ENCODE measurements around the gene CYP4A11. TPM values are rescaled to one million over a fixed set of nuclear protein-coding genes. Genes with fewer than 3 reads are reported as not detected.
"Not testable (repeated sequence)": the region's sequence is repeated elsewhere in the genome, so short reads cannot be mapped to it uniquely, and the experiment has no call there.

The CYP4A11 gene
- total RNA-seq, 5 donors from 2014 or later (not counting 1 experiment from before 2014, with no cell fraction given): 0.22 to 0.26 (median 0.23) TPM; not detected in 2

DNA sequence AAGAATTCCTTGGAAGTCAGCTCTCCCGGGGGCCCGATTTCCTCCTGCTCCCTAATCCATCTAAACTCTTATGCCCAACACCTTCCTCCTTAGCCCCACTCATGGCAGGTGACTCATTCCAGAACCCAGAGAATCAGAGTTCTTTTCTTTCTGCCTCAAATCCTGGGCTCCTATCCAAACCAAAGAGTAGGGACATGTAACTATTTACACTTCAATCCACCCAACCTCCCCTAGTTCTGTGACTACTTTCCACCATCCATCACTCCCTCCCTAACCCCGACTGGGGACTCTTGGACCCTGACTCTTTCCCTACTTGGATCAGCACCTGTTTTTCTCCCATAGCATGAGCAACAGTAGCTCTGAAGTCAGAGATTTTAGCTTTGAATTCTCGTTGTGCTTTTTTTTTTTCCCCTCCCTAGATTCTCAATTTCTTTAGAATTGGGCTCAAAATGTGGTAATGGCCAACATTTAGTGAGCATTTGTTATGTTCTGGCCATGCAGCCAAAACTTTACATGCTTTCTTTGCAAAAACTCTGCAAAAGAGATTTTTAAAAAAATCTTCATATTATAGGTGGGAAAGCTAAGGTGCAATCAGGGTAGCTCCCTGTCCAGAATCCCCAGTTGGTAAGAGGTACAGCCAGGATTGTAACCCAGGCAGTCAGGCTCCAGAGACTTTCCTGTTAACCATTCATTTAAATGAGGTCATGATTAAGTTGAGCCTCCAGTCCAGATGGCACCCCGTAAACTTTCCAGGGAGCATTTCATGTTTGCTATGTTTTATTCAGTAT, 7.5 kb upstream of the CYP4A11 start:
- Mint-ChIP-seq H3K9me3 (no peaks in the 10 kb centered on the region), H3K36me3 (no peaks in the 10 kb centered on the region), H3K27ac (no peak overlapping the region), H3K4me1 (no peaks in the 10 kb centered on the region), H3K4me3 (no peak overlapping the region), H3K27me3 (peaks cover 16 to 29% of the 10 kb centered on the region in 2 donors)
- no peak for ATAC-seq (replicated peaks in 1 of 4)
- Histone ChIP-seq H3K27me3 (replicated peaks in 1 of 2; ENCODE audit: control insufficient read depth in 2 of 2, extremely low read depth in 1 of 2, insufficient read depth in 2 of 2, low read length in 1 of 2) (peaks cover 0 to 3% of the 10 kb centered on the region in 2 experiments), H3K4me3 (ENCODE audit: control insufficient read depth in 1 of 2, extremely low read depth in 1 of 2, low read length in 1 of 2) (no peak overlapping the region), H3K4me1 (ENCODE audit: control insufficient read depth in 1 of 2, extremely low read depth in 1 of 2, insufficient read depth in 2 of 2, low read length in 2 of 2) (no peaks in the 10 kb centered on the region), H3K9me3 (no peaks in the 10 kb centered on the region), H3K36me3 (ENCODE audit: control insufficient read depth in 2 of 2, extremely low read depth in 1 of 2, insufficient read depth in 1 of 2, low read length in 1 of 2) (no peaks in the 10 kb centered on the region), H3K27ac (ENCODE audit: low read length) (no peak overlapping the region)
- ChIA-PET POLR2A (no interaction called here), CTCF (no interaction called here)
- WGBS (ENCODE audit: insufficient coverage): 86% methylated on average over 2 of the region's 5 CpGs
- no peak for DNase-seq

DNA sequence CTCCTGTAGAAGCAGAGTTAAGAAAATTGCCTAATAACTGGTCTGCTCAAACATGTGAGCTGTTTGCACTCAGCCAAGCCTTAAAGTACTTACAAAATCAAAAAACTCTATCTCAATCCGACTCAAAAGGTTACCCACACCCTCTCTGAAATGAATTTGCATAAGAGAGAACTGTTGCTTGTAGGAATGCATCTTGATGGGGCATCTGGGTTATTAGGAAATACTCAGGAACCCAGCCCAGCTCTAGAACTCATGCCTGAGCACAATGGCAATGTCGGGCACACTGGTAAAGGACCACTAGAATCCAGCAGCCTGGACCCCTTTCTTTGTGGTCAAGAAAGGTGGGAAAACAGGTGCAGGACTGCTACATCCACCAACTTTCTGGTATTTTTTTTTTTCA, 6.4 kb upstream of the CYP4A11 start:
- WGBS (ENCODE audit: insufficient coverage): no CpG with 5 or more reads among the region's 2 CpGs
- H3K4me3 ChIP-seq (ENCODE audit: control insufficient read depth in 1 of 2, extremely low read depth in 1 of 2, low read length in 1 of 2); H3K4me1 ChIP-seq (ENCODE audit: control insufficient read depth in 1 of 2, extremely low read depth in 1 of 2, insufficient read depth in 2 of 2, low read length in 2 of 2); ATAC-seq (replicated peaks in 1 of 4); H3K27me3 ChIP-seq (replicated peaks in 1 of 2; ENCODE audit: control insufficient read depth in 2 of 2, extremely low read depth in 1 of 2, insufficient read depth in 2 of 2, low read length in 1 of 2); H3K27ac ChIP-seq (ENCODE audit: low read length); H3K36me3 Mint-ChIP-seq; H3K4me3 Mint-ChIP-seq; H3K9me3 Mint-ChIP-seq; H3K4me1 Mint-ChIP-seq; POLR2A ChIA-PET; H3K9me3 ChIP-seq; H3K27ac Mint-ChIP-seq; DNase-seq; CTCF ChIA-PET; H3K36me3 ChIP-seq (ENCODE audit: control insufficient read depth in 2 of 2, extremely low read depth in 1 of 2, insufficient read depth in 1 of 2, low read length in 1 of 2): not testable (repeated sequence)
- H3K27me3 Mint-ChIP-seq: peaks cover 12 to 26% of the 10 kb centered on the region in 2 donors

DNA sequence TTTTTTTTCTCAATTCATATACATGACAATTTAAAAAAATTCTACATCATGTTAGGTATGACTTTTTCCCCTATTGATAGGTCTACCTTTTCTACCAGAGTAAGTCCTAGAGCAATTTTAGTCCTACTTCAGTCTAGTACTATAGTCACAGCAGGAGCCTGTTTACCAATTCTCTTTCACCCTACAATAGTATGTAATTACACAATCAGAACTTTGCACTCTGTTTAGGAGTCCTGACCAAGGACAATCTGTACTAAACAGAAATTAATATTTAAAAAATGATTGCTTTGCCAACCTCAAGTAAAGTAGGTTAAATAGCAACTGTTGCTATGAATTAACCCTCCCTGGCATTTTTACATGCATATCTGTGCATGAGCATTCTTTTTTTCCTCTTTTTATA, 810 bp upstream of the CYP4A11 start:
- Mint-ChIP-seq H3K27ac (no peak overlapping the region), H3K9me3 (no peaks in the 10 kb centered on the region), H3K4me3 (no peak overlapping the region), H3K4me1 (no peaks in the 10 kb centered on the region), H3K27me3 (peaks cover 10 to 16% of the 10 kb centered on the region in 2 donors), H3K36me3 (no peaks in the 10 kb centered on the region)
- Histone ChIP-seq H3K27me3 (replicated peaks in 1 of 2; ENCODE audit: control insufficient read depth in 2 of 2, extremely low read depth in 1 of 2, insufficient read depth in 2 of 2, low read length in 1 of 2) (peaks cover 0 to 11% of the 10 kb centered on the region in 2 experiments), H3K4me1 (ENCODE audit: control insufficient read depth in 1 of 2, extremely low read depth in 1 of 2, insufficient read depth in 2 of 2, low read length in 2 of 2) (no peaks in the 10 kb centered on the region), H3K4me3 (ENCODE audit: control insufficient read depth in 1 of 2, extremely low read depth in 1 of 2, low read length in 1 of 2) (no peak overlapping the region), H3K36me3 (ENCODE audit: control insufficient read depth in 2 of 2, extremely low read depth in 1 of 2, insufficient read depth in 1 of 2, low read length in 1 of 2) (no peaks in the 10 kb centered on the region), H3K9me3 (no peaks in the 10 kb centered on the region), H3K27ac (ENCODE audit: low read length) (no peak overlapping the region)
- ATAC-seq (replicated peaks in 1 of 4): no peak
- ChIA-PET CTCF (no interaction called here), POLR2A (no interaction called here)
- no peak for DNase-seq

DNA sequence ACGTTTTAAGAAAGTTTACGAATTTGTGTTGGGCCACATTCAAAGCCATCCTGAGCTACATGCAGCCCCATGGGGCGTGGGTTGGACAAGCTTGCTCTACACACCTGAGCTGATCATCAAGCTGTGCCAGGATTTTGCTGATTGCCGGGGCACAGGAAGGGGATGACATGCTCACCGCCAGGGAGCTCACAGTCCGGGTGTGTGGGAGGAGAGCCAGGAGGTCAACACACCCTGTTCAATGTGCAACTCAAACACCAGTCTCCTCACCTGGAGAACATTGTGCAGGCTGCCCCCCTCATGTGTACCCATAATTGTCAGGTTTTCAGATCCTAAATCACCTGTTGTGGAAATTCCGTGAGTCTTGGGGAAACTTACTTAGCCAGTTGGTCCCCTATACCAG, 969 bp downstream of the CYP4A11 start:
- ChIA-PET CTCF (no interaction called here), POLR2A (no interaction called here)
- H3K27ac ChIP-seq (ENCODE audit: low read length): no peak overlapping the region
- H3K4me1 ChIP-seq (ENCODE audit: control insufficient read depth in 1 of 2, extremely low read depth in 1 of 2, insufficient read depth in 2 of 2, low read length in 2 of 2): no peaks in the 10 kb centered on the region
- H3K36me3 ChIP-seq (ENCODE audit: control insufficient read depth in 2 of 2, extremely low read depth in 1 of 2, insufficient read depth in 1 of 2, low read length in 1 of 2): no peaks in the 10 kb centered on the region
- Mint-ChIP-seq H3K36me3 (no peaks in the 10 kb centered on the region), H3K27ac (no peak overlapping the region), H3K4me3 (no peak overlapping the region), H3K27me3 (peaks cover 12% of the 10 kb centered on the region in 2 donors), H3K9me3 (no peaks in the 10 kb centered on the region), H3K4me1 (no peaks in the 10 kb centered on the region)
- DNase-seq (no peak), ATAC-seq (replicated peaks in 1 of 4) (no peak)
- H3K4me3 ChIP-seq (ENCODE audit: control insufficient read depth in 1 of 2, extremely low read depth in 1 of 2, low read length in 1 of 2): no peak overlapping the region
- 69% methylated on average over 4 of the region's 7 CpGs for WGBS (ENCODE audit: insufficient coverage)
- peaks cover 0 to 11% of the 10 kb centered on the region in 2 experiments for H3K27me3 ChIP-seq (replicated peaks in 1 of 2; ENCODE audit: control insufficient read depth in 2 of 2, extremely low read depth in 1 of 2, insufficient read depth in 2 of 2, low read length in 1 of 2)
- no peaks in the 10 kb centered on the region for H3K9me3 ChIP-seq

DNA sequence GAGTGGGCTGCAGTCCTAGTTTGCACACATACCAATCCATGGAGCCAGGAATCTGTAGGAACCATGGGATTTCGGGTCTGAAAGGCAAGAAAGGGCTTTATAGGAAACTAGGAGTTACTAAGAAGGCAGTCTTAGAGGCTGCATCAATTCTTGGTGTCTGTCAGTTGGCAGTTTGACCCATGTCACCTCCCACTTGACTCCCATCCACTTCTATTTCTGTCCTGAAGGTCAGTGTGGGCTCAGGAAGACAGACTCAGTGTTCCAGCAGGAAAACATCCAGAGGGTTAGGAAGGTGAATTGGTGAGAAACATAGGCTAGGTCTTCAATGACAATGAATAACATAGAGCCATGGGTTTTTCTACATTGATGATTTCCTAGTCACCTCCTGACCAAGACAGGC, 4.0 kb downstream of the CYP4A11 start:
- ATAC-seq (replicated peaks in 1 of 4) (no peak), DNase-seq (no peak)
- no peaks in the 10 kb centered on the region for H3K36me3 Mint-ChIP-seq
- Histone ChIP-seq H3K4me3 (ENCODE audit: control insufficient read depth in 1 of 2, extremely low read depth in 1 of 2, low read length in 1 of 2) (no peak overlapping the region), H3K27ac (ENCODE audit: low read length) (no peak overlapping the region), H3K4me1 (ENCODE audit: control insufficient read depth in 1 of 2, extremely low read depth in 1 of 2, insufficient read depth in 2 of 2, low read length in 2 of 2) (no peaks in the 10 kb centered on the region), H3K27me3 (replicated peaks in 1 of 2; ENCODE audit: control insufficient read depth in 2 of 2, extremely low read depth in 1 of 2, insufficient read depth in 2 of 2, low read length in 1 of 2) (peaks cover 0 to 11% of the 10 kb centered on the region in 2 experiments), H3K9me3 (no peaks in the 10 kb centered on the region), H3K36me3 (ENCODE audit: control insufficient read depth in 2 of 2, extremely low read depth in 1 of 2, insufficient read depth in 1 of 2, low read length in 1 of 2) (no peaks in the 10 kb centered on the region)
- H3K4me3 Mint-ChIP-seq: no peak overlapping the region
- H3K4me1 Mint-ChIP-seq: no peaks in the 10 kb centered on the region
- H3K9me3 Mint-ChIP-seq: no peaks in the 10 kb centered on the region
- no peak overlapping the region for H3K27ac Mint-ChIP-seq
- H3K27me3 Mint-ChIP-seq: peaks cover 8 to 12% of the 10 kb centered on the region in 2 donors
- POLR2A ChIA-PET: no interaction called here
- CTCF ChIA-PET: no interaction called here
- WGBS (ENCODE audit: insufficient coverage): no CpG with 5 or more reads among the region's 1 CpG

DNA sequence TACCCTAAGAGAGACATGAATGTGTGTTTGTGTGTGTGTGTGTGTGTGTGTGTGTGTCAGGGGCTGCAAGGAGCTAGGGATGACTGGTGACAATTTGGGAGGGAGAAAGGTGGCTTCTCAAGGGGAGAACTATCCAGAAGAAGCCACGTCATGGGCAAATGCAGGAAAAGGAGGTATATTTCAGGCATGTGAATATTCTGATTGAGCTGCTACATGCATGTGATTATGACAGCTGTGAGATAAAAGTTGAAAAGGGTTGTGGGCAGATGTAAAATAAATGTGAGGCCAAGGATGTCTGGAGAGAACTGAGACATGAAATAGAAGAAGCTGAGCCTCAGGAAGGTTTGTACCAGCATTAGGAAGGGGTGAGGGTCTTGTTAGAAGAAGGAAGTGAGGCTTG, 4.5 kb downstream of the CYP4A11 start:
- H3K27me3 Mint-ChIP-seq: peaks cover 12% of the 10 kb centered on the region in 2 donors
- H3K9me3 Mint-ChIP-seq: no peaks in the 10 kb centered on the region
- no peaks in the 10 kb centered on the region for H3K36me3 Mint-ChIP-seq

DNA sequence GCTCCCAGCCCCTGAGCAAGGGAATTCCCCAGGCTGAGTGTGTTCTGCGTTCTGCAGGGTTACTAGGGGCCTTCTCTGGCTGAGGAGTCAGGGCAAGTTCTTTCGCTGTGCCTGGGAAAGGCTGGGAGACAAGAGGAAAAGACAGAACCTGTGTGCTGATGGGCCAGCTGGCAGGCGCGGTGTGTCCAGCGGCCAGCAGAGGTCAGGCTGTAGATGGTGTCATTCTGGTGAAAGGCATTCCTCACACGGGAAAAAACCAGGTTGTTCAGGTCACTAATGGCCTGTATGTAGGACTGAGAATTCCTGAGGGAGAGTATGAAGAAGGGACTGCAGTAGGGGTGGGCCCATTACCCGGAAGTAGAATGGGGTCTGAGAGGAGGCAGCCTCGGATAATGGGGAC, 6.4 kb downstream of the CYP4A11 start:
- CTCF ChIA-PET; H3K27ac ChIP-seq (ENCODE audit: low read length); H3K27ac Mint-ChIP-seq; H3K9me3 ChIP-seq; DNase-seq; H3K4me1 Mint-ChIP-seq; H3K9me3 Mint-ChIP-seq; POLR2A ChIA-PET; H3K27me3 ChIP-seq (replicated peaks in 1 of 2; ENCODE audit: control insufficient read depth in 2 of 2, extremely low read depth in 1 of 2, insufficient read depth in 2 of 2, low read length in 1 of 2); ATAC-seq (replicated peaks in 1 of 4); H3K4me3 Mint-ChIP-seq; H3K4me1 ChIP-seq (ENCODE audit: control insufficient read depth in 1 of 2, extremely low read depth in 1 of 2, insufficient read depth in 2 of 2, low read length in 2 of 2); H3K4me3 ChIP-seq (ENCODE audit: control insufficient read depth in 1 of 2, extremely low read depth in 1 of 2, low read length in 1 of 2); H3K36me3 ChIP-seq (ENCODE audit: control insufficient read depth in 2 of 2, extremely low read depth in 1 of 2, insufficient read depth in 1 of 2, low read length in 1 of 2); H3K36me3 Mint-ChIP-seq: not testable (repeated sequence)
- 46% methylated on average over 6 of the region's 8 CpGs for WGBS (ENCODE audit: insufficient coverage)
- H3K27me3 Mint-ChIP-seq: peaks cover 19 to 22% of the 10 kb centered on the region in 2 donors

More for the DNA sequence above, 4.5 kb downstream of the CYP4A11 start:
- Histone ChIP-seq H3K9me3 (no peaks in the 10 kb centered on the region), H3K4me3 (ENCODE audit: control insufficient read depth in 1 of 2, extremely low read depth in 1 of 2, low read length in 1 of 2) (no peak overlapping the region), H3K36me3 (ENCODE audit: control insufficient read depth in 2 of 2, extremely low read depth in 1 of 2, insufficient read depth in 1 of 2, low read length in 1 of 2) (no peaks in the 10 kb centered on the region), H3K27ac (ENCODE audit: low read length) (no peak overlapping the region), H3K4me1 (ENCODE audit: control insufficient read depth in 1 of 2, extremely low read depth in 1 of 2, insufficient read depth in 2 of 2, low read length in 2 of 2) (no peaks in the 10 kb centered on the region), H3K27me3 (replicated peaks in 1 of 2; ENCODE audit: control insufficient read depth in 2 of 2, extremely low read depth in 1 of 2, insufficient read depth in 2 of 2, low read length in 1 of 2) (peaks cover 0 to 11% of the 10 kb centered on the region in 2 experiments)
- ATAC-seq (replicated peaks in 1 of 4) (no peak), DNase-seq (no peak)
- no peaks in the 10 kb centered on the region for H3K4me1 Mint-ChIP-seq
- ChIA-PET CTCF (no interaction called here), POLR2A (no interaction called here)
- no peak overlapping the region for H3K27ac Mint-ChIP-seq
- no peak overlapping the region for H3K4me3 Mint-ChIP-seq
- 50% methylated on average over 1 of the region's 1 CpG for WGBS (ENCODE audit: insufficient coverage)
